Suprapubic skin (tissue), 4 donors: ENCODE results near the gene RASGEF1C. TPM values are rescaled to one million over a fixed set of nuclear protein-coding genes. Genes with fewer than 3 reads are reported as not detected.
A peak's percentile ranks its signal among the peaks of the same experiment; 100 is the strongest.

Source experiments
- DNase-seq, 2 donors: peaks; one replicate each; pipeline ENCODE4 v3.0.0-alpha.2; 2019; ENCODE audit warnings: low spot score in 2 of 2
- H3K27ac ChIP-seq: fragments of 200-600 bp; sonication (generic); one replicate; pipeline ENCODE4 v1.5.1; 2019
- H3K27me3 ChIP-seq: fragments of 200-600 bp; sonication (generic); one replicate; pipeline ENCODE4 v1.5.1; 2019
- H3K36me3 ChIP-seq: fragments of 200-600 bp; sonication (generic); one replicate; pipeline ENCODE4 v1.5.1; 2019
- H3K4me1 ChIP-seq: fragments of 200-600 bp; sonication (generic); one replicate; pipeline ENCODE4 v1.5.1; 2019
- H3K4me3 ChIP-seq: fragments of 200-600 bp; sonication (generic); one replicate; pipeline ENCODE4 v1.5.1; 2019; ENCODE audit warnings: mild to moderate bottlenecking
- H3K9me3 ChIP-seq: fragments of 200-600 bp; sonication (generic); one replicate; pipeline ENCODE4 v1.5.1; 2019
- EP300 ChIP-seq: sonication (generic); formaldehyde crosslinking; IDR thresholded peaks from one replicate; pipeline ENCODE4 v1.6.1; 2017; ENCODE audit warnings: antibody characterized with exemption
- POLR2A ChIP-seq, 2 donors: fragments of 450-650 bp; IDR thresholded peaks; one replicate each; pipeline ENCODE4 v1.6.1; 2017; ENCODE audit warnings: antibody characterized with exemption in 2 of 2, mild to moderate bottlenecking in 2 of 2, moderate library complexity in 2 of 2
- POLR2AphosphoS5 ChIP-seq, 3 donors: sonication (generic); formaldehyde crosslinking; IDR thresholded peaks; one replicate each; pipeline ENCODE4 v1.6.1; 2017; ENCODE audit warnings: antibody characterized with exemption in 3 of 3
- WGBS: methylation state at CpG from one replicate; pipeline ENCODE4 v1.1.5; 2018; 5-methylcytosine and 5-hydroxymethylcytosine counted together
- total RNA-seq, 4 donors: library from RNA; depleted of rRNA; stranded (reverse); fragments of >200 nt; gene quantifications; one replicate each; pipeline ENCODE4 v1.1.0, GENCODE V29; 2016
- TF ChIP-seq, protein P1 (sequence below), 2 donors: fragments of 200-600 bp in 1 of 2; fragments of 450-650 bp in 1 of 2; sonication (generic) in 1 of 2; IDR thresholded peaks; one replicate each; pipeline ENCODE4 v1.5.1; 2016 to 2019; ENCODE audit warnings: antibody characterized with exemption in 2 of 2, mild to moderate bottlenecking in 1 of 2, moderate library complexity in 1 of 2

The RASGEF1C gene
- total RNA-seq, 4 donors from 2014 or later = 0.64 to 0.89 (median 0.81) TPM

DNA sequence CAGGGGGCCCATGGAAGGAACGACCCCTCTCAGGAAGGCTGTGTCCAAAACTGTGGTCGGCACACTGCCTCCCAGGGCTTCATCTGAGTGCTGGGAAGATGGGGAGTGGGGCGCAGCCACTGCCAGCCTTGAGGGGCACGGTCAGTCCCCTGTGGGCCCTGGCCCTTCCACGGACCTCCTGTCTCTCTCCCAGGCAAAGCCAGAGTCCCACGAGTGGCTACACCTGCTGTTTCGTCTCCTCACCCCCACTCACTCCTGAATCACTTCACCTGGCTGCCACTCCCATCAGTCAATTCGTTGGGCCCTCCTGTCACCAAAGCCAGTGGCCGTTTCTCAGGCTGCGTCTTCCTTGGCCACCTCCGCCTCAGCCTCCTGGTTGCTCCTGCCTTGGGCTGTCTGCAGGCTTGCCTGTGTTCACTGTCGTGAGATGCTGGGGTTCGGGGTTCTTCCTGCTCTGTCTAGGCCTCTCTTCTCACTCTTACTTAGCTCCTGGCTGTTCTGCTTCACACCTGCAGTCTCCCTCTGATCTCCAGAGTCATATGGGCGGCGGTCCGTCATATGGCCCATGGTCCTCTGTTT is 78.6 kb downstream of the RASGEF1C start:
- Histone ChIP-seq H3K27me3 (peaks cover 14% of the 10 kb centered on the region), H3K9me3 (no peaks in the 10 kb centered on the region), H3K36me3 (no peaks in the 10 kb centered on the region), H3K27ac (no peak overlapping the region), H3K4me1 (peaks cover 6% of the 10 kb centered on the region), H3K4me3 (no peak overlapping the region)
- WGBS = 78% methylated on average over 15 of the region's 16 CpGs
- peak; percentile 44 to 61 for DNase-seq
- TF ChIP-seq POLR2A (IDR thresholded peaks at IDR 0.05) = no peak
- TF ChIP-seq, protein P1, sequence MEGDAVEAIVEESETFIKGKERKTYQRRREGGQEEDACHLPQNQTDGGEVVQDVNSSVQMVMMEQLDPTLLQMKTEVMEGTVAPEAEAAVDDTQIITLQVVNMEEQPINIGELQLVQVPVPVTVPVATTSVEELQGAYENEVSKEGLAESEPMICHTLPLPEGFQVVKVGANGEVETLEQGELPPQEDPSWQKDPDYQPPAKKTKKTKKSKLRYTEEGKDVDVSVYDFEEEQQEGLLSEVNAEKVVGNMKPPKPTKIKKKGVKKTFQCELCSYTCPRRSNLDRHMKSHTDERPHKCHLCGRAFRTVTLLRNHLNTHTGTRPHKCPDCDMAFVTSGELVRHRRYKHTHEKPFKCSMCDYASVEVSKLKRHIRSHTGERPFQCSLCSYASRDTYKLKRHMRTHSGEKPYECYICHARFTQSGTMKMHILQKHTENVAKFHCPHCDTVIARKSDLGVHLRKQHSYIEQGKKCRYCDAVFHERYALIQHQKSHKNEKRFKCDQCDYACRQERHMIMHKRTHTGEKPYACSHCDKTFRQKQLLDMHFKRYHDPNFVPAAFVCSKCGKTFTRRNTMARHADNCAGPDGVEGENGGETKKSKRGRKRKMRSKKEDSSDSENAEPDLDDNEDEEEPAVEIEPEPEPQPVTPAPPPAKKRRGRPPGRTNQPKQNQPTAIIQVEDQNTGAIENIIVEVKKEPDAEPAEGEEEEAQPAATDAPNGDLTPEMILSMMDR (IDR thresholded peaks at IDR 0.05) = no peak
- no peak for TF ChIP-seq EP300
- TF ChIP-seq POLR2AphosphoS5 (IDR thresholded peaks at IDR 0.05) = no peak

DNA sequence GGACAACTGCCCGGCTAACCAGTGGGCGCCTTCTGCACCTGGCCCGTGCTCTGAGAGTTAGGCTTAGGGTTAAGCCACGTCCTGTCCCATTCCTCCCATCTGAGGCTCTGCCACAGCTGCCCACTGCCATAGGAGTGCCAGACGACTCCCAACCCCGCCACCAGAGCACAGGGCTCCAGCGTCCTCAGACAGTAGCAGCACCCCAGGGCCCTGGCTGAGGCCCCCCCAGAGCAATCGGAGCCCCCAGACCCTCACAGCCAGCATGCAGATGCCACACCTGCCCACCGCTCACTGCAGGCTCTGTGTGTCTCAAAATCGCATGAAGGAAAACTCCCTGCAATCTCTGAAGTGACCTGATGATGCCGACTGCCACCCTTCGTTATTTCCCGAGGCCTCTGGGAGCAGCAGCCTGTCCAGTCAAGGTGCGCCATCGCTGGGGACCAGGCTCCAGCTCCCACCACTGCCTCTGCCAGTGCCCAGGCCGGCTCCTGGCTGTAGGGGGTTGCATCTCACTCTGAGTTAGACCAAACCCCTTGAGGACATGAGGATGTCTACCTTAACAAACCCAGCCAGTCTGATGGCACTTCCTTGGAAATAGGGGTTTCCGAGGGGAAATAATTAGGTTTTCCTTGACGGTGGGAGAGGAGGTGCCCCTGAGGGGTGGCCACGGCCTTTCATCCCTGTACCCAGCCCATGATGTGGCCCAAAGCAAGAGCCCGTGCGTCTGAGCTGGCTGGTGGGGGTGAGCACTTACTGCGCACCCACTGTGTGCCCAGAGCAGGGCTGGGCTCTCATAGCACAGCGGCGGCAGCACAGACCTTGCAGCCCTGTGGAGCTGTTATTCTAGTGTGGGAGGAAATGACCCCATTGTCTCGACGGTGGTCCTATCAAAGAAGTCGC is 79.5 kb downstream of the RASGEF1C start:
- Histone ChIP-seq H3K36me3 (no peaks in the 10 kb centered on the region), H3K27ac (no peak overlapping the region), H3K4me1 (peaks cover 6% of the 10 kb centered on the region), H3K4me3 (no peak overlapping the region), H3K9me3 (no peaks in the 10 kb centered on the region), H3K27me3 (peaks cover 16% of the 10 kb centered on the region)
- 86% methylated on average over 7 of the region's 27 CpGs for WGBS
- DNase-seq = peak; percentile 27 to 62
- TF ChIP-seq POLR2A (IDR thresholded peaks at IDR 0.05) (no peak), POLR2AphosphoS5 (IDR thresholded peaks at IDR 0.05) (no peak), EP300 (no peak)
- TF ChIP-seq, protein P1 (IDR thresholded peaks at IDR 0.05) = no peak

DNA sequence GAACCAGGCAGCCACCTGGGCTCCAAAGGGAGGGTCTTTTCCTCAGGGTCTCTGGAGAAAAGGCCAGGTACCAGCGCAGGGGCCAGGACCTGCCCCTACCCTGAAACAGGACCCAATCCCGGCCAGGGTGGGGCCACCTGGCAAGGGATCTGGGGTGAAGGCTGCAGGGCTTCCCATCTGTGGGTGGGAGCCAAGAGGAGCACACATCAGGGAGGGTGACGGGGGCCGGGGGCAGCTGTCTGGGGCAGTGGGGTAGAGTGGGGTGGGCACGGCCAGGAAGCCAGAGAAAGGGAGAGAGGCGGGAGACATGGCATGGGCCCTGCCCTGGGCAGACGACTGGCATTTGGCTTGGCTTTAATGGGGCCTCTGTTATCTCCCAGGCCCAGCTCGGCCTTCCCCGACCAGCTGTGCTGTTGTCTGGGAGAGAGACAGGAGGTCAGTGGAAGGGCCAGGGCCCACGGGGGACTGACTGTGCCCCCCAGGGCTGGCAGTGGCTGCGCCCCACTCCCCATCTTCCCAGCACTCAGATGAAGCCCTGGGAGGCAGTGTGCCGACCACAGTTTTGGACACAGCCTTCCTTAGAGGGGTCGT is 80.2 kb downstream of the RASGEF1C start:
- Histone ChIP-seq H3K36me3 (no peaks in the 10 kb centered on the region), H3K4me3 (no peak overlapping the region), H3K27ac (no peak overlapping the region), H3K9me3 (no peaks in the 10 kb centered on the region), H3K27me3 (peaks cover 23% of the 10 kb centered on the region), H3K4me1 (peaks cover 6% of the 10 kb centered on the region)
- DNase-seq = peak; percentile 51 to 74
- WGBS = 70% methylated on average over 4 of the region's 13 CpGs
- TF ChIP-seq POLR2AphosphoS5 (IDR thresholded peaks at IDR 0.05) (no peak), POLR2A (IDR thresholded peaks at IDR 0.05) (no peak), EP300 (no peak)
- TF ChIP-seq, protein P1 (IDR thresholded peaks at IDR 0.05) = no peak

DNA sequence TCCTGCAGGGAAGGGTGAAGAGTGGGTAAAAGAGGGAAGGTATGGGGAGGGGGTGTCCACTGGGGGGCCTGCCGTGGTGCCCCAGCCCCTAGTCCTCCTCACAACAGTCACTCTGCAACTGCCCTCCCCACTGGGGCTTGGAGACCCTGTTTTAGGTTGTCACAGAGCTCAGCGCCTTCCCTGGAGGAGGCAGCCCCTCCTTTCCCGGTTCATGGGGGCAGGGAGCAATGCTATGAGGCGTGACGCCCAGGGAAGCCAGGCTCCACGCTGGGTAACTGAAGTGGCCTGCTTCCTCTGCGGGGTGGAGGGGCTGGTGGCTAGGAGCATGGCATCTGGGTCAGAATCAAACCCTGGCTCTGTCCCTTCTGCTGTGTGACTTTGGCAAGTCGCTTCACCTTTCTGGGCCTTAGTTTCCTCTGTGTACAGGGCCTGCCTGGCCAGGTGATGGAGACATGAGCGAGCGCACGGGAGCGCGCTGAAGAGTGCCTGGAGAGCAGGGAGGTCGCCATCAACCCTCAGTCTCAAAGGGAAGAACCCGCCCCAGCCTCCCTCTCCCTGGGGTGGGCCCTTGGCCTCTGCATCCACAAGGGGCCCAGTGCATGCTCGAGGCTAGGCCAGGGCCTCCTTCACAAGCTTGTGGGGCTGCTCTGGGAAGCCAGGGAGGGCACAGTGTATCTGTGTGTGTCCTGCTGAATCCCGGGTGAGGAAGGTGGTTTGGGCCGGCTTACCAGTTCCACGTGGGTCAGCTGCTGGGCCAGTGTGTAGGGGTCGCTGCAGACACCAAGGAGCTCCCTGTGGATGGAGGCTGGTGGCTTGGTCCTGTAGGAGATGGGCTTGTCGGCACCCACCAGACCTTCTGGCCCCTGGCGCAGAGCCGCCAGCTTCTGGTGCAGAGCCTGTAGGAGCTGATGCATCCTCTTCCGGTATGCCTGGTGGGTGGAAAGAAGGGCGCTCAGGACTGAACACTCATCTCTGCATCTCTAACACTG is 81.0 kb downstream of the RASGEF1C start:
- H3K4me3 ChIP-seq = no peak overlapping the region
- H3K4me1 ChIP-seq = peaks cover 6% of the 10 kb centered on the region
- no peak overlapping the region for H3K27ac ChIP-seq
- TF ChIP-seq POLR2A (IDR thresholded peaks at IDR 0.05) = no peak
- no peak for TF ChIP-seq POLR2AphosphoS5 (IDR thresholded peaks at IDR 0.05)
- no peak for TF ChIP-seq EP300
- TF ChIP-seq, protein P1 (IDR thresholded peaks at IDR 0.05) = no peak
- H3K36me3 ChIP-seq = no peaks in the 10 kb centered on the region
- H3K27me3 ChIP-seq = peaks cover 23% of the 10 kb centered on the region
- 87% methylated on average over 9 of the region's 25 CpGs for WGBS
- no peaks in the 10 kb centered on the region for H3K9me3 ChIP-seq
- DNase-seq = peak; percentile 54 to 57
